Suprapubic skin (tissue), 4 donors: ENCODE data around the gene HDAC3.

Experiments
- EP300 ChIP-seq: sonication (generic); formaldehyde crosslinking; IDR thresholded peaks from one replicate; pipeline ENCODE4 v1.6.1; 2017; ENCODE audit warnings: antibody characterized with exemption
- POLR2A ChIP-seq, 2 donors: fragments of 450-650 bp; IDR thresholded peaks; one replicate each; pipeline ENCODE4 v1.6.1; 2017; ENCODE audit warnings: antibody characterized with exemption in 2 of 2, mild to moderate bottlenecking in 2 of 2, moderate library complexity in 2 of 2
- POLR2AphosphoS5 ChIP-seq, 3 donors: sonication (generic); formaldehyde crosslinking; IDR thresholded peaks; one replicate each; pipeline ENCODE4 v1.6.1; 2017; ENCODE audit warnings: antibody characterized with exemption in 3 of 3
- TF ChIP-seq, protein P1 (sequence below), 2 donors: fragments of 200-600 bp in 1 of 2; fragments of 450-650 bp in 1 of 2; sonication (generic) in 1 of 2; IDR thresholded peaks; one replicate each; pipeline ENCODE4 v1.5.1; 2016 to 2019; ENCODE audit warnings: antibody characterized with exemption in 2 of 2, mild to moderate bottlenecking in 1 of 2, moderate library complexity in 1 of 2

DNA sequence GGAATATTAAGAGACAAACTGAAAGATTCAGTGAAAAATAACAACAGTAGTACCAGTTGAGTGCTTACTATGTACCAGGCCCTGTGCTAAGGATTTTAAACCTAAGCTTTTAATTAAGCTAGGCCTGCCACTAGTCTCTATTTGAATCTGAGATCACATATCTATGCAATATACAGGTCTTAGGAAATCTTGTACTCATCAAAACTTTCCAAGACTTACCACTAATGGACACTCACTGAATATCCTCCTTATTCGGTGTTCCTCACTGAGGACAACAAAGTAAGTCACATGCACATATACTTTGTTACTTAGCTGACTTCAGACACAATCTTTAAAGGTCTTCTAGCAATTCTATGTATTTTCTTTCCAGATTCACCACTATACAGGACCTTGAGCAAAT lies 50.4 kb downstream of the HDAC3 start:
- TF ChIP-seq, protein P1, sequence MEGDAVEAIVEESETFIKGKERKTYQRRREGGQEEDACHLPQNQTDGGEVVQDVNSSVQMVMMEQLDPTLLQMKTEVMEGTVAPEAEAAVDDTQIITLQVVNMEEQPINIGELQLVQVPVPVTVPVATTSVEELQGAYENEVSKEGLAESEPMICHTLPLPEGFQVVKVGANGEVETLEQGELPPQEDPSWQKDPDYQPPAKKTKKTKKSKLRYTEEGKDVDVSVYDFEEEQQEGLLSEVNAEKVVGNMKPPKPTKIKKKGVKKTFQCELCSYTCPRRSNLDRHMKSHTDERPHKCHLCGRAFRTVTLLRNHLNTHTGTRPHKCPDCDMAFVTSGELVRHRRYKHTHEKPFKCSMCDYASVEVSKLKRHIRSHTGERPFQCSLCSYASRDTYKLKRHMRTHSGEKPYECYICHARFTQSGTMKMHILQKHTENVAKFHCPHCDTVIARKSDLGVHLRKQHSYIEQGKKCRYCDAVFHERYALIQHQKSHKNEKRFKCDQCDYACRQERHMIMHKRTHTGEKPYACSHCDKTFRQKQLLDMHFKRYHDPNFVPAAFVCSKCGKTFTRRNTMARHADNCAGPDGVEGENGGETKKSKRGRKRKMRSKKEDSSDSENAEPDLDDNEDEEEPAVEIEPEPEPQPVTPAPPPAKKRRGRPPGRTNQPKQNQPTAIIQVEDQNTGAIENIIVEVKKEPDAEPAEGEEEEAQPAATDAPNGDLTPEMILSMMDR (IDR thresholded peaks at IDR 0.05), result no peak
- TF ChIP-seq EP300 (no peak), POLR2AphosphoS5 (IDR thresholded peaks at IDR 0.05) (no peak), POLR2A (IDR thresholded peaks at IDR 0.05) (no peak)
